ENCODE measurements around the gene RAD51B.

- TF ChIP-seq POLR2A (IDR thresholded peaks at IDR 0.05; ENCODE audit: low read depth, low read length) (no peak), TAF1 (IDR thresholded peaks at IDR 0.05; ENCODE audit: borderline replicate concordance, low read depth, low read length) (no peak), POLR2AphosphoS5 (IDR thresholded peaks at IDR 0.05; ENCODE audit: low read depth, low read length) (no peak)
Observed at GRCh38 chr14:68033336-68033932, 213.9 kb downstream of the RAD51B start.

Data from GM12892 (cell line).